Activated CD4-positive, alpha-beta memory T cell treated with anti-CD3 and anti-CD28 coated beads for 36 hours (primary cell): ENCODE measurements around the gene AS3MT. TPM values are rescaled to one million over a fixed set of nuclear protein-coding genes. Genes with fewer than 3 reads are reported as not detected.
A peak's percentile ranks its signal among the peaks of the same experiment; 100 is the strongest.

Source experiments
- CTCF ChIA-PET: fragments of 350-600 bp; sonication (Branson Sonifier 250); formaldehyde crosslinking; loops from one replicate; lab custom pipeline; 2021; ENCODE audit warnings: antibody characterized with exemption, inconsistent platforms; lab: Charles Lee
- POLR2A ChIA-PET: fragments of 350-600 bp; sonication (Branson Sonifier 250); formaldehyde crosslinking; loops from one replicate; lab custom pipeline; 2021; ENCODE audit warnings: antibody characterized with exemption; lab: Charles Lee
- DNase-seq: peaks from one replicate; pipeline ENCODE4 v3.0.0-alpha.2; 2020
- H3K27ac Mint-ChIP-seq: one replicate; pipeline ENCODE4 v1.8.0; 2021; ENCODE audit warnings: mixed read lengths
- H3K27me3 Mint-ChIP-seq: one replicate; pipeline ENCODE4 v1.8.0; 2021; ENCODE audit warnings: mixed read lengths
- H3K36me3 Mint-ChIP-seq: one replicate; pipeline ENCODE4 v1.8.0; 2021; ENCODE audit warnings: mixed read lengths
- H3K4me1 Mint-ChIP-seq: one replicate; pipeline ENCODE4 v1.8.0; 2021; ENCODE audit warnings: low read depth, mixed read lengths
- H3K4me3 Mint-ChIP-seq: one replicate; pipeline ENCODE4 v1.8.0; 2021; ENCODE audit warnings: mild to moderate bottlenecking, mixed read lengths
- H3K9me3 Mint-ChIP-seq: one replicate; pipeline ENCODE4 v1.8.0; 2021; ENCODE audit warnings: mixed read lengths
- intact Hi-C: fragments of 100-400 bp; cut with micrococcal nuclease; formaldehyde crosslinking; loops from one replicate; pipeline ENCODE4 v1.15.1; 2023
- total RNA-seq, 2 experiments: library from RNA; stranded (reverse); gene quantifications; one replicate each; pipeline ENCODE4 v1.2.3, GENCODE V29; 2021

Gene AS3MT
- total RNA-seq, 2 experiments from 2014 or later: 0.59 to 0.85 TPM

DNA sequence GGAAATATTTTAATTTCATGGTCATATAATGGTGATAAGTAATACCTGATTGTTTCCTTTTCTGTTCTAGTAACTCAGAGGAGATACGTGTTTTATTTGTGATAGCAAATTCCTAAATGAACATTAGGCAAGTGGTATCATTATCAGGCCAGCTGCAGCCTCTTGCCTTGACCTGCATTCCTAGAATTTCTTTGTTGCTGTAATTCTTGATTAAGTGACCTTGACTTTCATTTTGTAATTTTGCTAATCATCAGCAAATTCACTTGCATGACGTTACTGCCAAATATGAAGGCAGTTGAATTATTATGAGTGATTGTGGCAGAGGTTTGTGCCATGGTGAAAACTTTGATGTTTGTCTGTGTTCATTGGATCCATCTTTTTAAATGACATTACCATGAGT, 5.6 kb upstream of the AS3MT start:
- intact Hi-C loops: no loop called here
- Mint-ChIP-seq H3K27me3 (peaks cover under 1% of the 10 kb centered on the region), H3K36me3 (peaks cover 13% of the 10 kb centered on the region), H3K4me1 (no peaks in the 10 kb centered on the region), H3K9me3 (no peaks in the 10 kb centered on the region), H3K27ac (no peak overlapping the region), H3K4me3 (no peak overlapping the region)
- DNase-seq: no peak
- ChIA-PET POLR2A (no interaction called here), CTCF (interaction anchor here (1.0 to 1.4 kb wide), 3 partner anchors 11 to 110 kb away, joined by 3 read pairs; no protein-coding TSS in a partner anchor)

DNA sequence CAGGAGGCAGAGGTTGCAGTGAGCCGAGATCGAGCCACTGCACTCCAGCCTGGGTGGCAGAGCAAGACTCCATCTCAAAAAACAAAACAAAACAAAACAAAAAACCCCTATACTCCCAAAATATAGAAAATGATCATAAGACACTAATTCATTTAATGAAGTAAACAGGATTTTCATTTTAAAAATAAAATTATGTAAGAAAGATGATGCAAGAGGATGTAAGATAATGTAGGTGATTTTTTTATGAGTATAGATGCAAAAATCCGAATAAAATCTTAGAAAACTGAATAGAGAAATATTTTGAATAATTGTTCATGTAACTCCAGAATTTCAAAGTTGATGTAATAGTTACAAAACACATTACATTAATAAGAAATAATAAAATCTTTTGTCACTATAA, 3.6 kb upstream of the AS3MT start:
- Mint-ChIP-seq H3K36me3 (peaks cover 9% of the 10 kb centered on the region), H3K27ac (no peak overlapping the region), H3K9me3 (no peaks in the 10 kb centered on the region), H3K4me3 (no peak overlapping the region), H3K27me3 (peaks cover 15% of the 10 kb centered on the region), H3K4me1 (peaks cover 5% of the 10 kb centered on the region)
- ChIA-PET CTCF (no interaction called here), POLR2A (no interaction called here)
- DNase-seq: no peak
- intact Hi-C loops: no loop called here

DNA sequence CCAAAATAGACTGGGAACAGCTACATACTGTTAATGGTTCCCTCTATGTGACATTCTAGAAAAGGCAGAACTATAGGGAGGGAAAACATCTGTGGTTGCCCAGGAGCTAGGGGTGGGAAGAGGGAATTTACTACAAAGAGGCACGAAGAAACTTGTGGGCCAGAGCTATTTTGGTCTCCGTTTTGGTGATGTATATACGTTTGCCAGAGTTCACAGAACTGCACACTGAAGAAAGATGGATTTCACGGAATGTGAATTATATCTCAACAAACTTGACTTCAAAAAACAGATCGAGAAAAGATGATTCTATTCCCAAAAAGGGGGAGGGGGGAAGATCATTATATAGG, 386 bp upstream of the AS3MT start:
- peaks cover 17% of the 10 kb centered on the region for H3K27me3 Mint-ChIP-seq
- no peak overlapping the region for H3K27ac Mint-ChIP-seq
- intact Hi-C loops: no loop called here
- DNase-seq: no peak
- peaks cover 5% of the 10 kb centered on the region for H3K4me1 Mint-ChIP-seq
- peak overlapping the region; percentile 60 for H3K4me3 Mint-ChIP-seq
- ChIA-PET POLR2A (no interaction called here), CTCF (no interaction called here)
- peaks cover 1% of the 10 kb centered on the region for H3K36me3 Mint-ChIP-seq
- H3K9me3 Mint-ChIP-seq: no peaks in the 10 kb centered on the region

DNA sequence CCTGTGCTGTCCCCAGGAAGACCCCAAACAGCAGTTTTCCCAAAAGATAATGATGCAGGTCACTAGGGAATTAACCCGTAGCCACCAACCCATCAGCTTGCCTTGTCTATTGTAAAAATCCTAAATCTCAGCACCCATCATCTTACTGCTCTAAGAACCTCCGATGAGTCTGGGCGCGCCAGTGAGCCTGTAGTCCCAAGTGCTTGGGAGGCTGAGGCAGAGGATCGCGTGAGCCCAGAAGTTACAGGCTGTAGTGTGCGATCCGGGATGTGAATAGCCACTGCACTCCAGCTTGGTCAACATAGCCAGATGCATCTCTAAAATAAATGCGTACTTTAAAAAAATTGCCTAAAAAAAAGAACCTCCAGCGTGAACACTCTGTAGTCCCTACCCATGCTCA, 951 bp downstream of the AS3MT start:
- no peaks in the 10 kb centered on the region for H3K9me3 Mint-ChIP-seq
- POLR2A ChIA-PET: no interaction called here

DNA sequence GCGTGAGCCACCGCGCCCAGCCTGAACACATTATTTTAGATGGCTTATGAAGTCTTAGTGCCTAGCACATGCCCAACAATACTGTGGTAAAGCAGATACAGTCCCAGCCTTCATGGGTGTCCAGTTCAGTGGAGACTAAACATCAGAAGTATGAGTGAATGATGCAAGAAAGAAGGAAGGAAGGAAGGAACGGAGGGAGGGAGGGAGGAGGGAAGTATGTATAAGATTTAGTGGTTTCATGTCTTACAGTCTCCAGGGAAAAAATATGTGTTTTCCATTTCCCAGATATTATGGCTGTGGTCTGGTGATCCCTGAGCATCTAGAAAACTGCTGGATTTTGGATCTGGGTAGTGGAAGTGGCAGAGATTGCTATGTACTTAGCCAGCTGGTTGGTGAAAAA, 2.9 kb downstream of the AS3MT start:
- Mint-ChIP-seq H3K9me3 (no peaks in the 10 kb centered on the region), H3K4me1 (peaks cover 5% of the 10 kb centered on the region), H3K36me3 (no peaks in the 10 kb centered on the region), H3K27ac (no peak overlapping the region), H3K27me3 (peaks cover 17% of the 10 kb centered on the region), H3K4me3 (no peak overlapping the region)
- intact Hi-C loops: no loop called here
- DNase-seq: no peak
- POLR2A ChIA-PET: no interaction called here
- CTCF ChIA-PET: no interaction called here

More for the DNA sequence above, 951 bp downstream of the AS3MT start:
- Mint-ChIP-seq H3K4me3 (peak overlapping the region; percentile 49), H3K27me3 (peaks cover 17% of the 10 kb centered on the region), H3K4me1 (peaks cover 5% of the 10 kb centered on the region), H3K27ac (no peak overlapping the region), H3K36me3 (no peaks in the 10 kb centered on the region)
- CTCF ChIA-PET: no interaction called here
- DNase-seq: no peak
- intact Hi-C loops: no loop called here

DNA sequence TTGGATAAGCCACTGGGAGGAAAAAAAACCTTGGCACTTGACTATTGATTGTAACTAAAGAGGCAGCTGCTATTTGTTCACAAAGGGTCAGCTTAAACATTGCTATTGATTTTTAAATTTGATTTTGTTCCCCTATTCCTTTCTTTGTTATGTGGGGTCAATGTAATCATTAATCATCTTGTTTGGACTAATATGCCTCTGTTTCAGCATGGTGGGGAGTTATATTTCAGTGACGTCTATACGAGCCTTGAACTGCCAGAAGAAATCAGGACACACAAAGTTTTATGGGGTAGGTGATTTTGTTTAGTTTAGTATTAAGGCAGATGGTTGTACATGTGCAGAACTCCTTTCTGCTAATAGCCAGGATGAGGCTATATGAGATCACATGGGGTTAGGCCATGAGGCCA, 7.5 kb downstream of the AS3MT start:
- intact Hi-C loops: no loop called here
- no peak overlapping the region for H3K4me3 Mint-ChIP-seq
- H3K9me3 Mint-ChIP-seq: no peaks in the 10 kb centered on the region
- H3K36me3 Mint-ChIP-seq: no peaks in the 10 kb centered on the region
- H3K4me1 Mint-ChIP-seq: no peaks in the 10 kb centered on the region
- no peaks in the 10 kb centered on the region for H3K27me3 Mint-ChIP-seq
- H3K27ac Mint-ChIP-seq: no peak overlapping the region
- ChIA-PET CTCF (interaction anchor here (0.6 to 1.2 kb wide), 2 partner anchors 13 to 84 kb away, joined by 3 read pairs; no protein-coding TSS in a partner anchor), POLR2A (no interaction called here)
- DNase-seq: no peak

DNA sequence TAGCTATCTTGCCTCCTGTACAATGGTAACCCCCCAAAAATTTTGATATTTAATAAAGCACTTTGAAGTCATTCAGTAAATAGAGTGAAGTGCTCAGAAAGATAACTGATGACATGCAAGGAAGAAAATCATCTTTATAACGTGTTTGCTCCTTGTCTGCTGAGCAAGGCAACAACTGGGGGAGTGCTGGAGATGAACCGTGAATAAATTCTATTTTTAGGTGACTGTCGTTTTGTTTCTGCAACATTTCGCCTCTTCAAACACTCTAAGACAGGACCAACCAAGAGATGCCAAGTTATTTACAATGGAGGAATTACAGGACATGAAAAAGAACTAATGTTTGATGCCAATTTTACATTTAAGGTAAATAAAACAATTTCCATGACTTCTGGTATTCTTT, 9.4 kb downstream of the AS3MT start:
- no peaks in the 10 kb centered on the region for H3K4me1 Mint-ChIP-seq
- no peak overlapping the region for H3K4me3 Mint-ChIP-seq
- no peak for DNase-seq
- ChIA-PET POLR2A (no interaction called here), CTCF (interaction anchor here (0.6 kb wide), 1 partner anchor 24 kb away, joined by 3 read pairs; no protein-coding TSS in a partner anchor)
- intact Hi-C loops: no loop called here
- no peaks in the 10 kb centered on the region for H3K36me3 Mint-ChIP-seq
- no peaks in the 10 kb centered on the region for H3K9me3 Mint-ChIP-seq
- H3K27me3 Mint-ChIP-seq: no peaks in the 10 kb centered on the region
- no peak overlapping the region for H3K27ac Mint-ChIP-seq

DNA sequence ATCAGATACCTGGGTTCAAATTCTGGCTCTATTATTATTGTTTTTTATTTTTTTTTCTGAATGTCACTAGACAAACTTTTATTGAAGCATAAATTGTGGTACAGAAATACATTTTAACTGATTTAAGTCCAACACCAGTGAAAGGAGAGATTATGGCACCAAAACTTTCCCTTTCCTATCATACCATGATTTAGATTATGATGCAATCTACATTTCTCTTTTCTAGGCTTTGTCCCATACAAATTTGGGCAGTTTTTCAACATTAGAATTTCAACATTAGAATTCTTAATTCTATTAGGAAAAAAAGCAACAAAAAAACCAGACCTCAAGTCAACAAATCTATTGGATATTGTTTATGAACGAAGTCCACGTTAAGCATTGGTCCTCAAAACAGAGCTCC, 11.0 kb downstream of the AS3MT start:
- ChIA-PET CTCF (no interaction called here), POLR2A (no interaction called here)
- intact Hi-C loops: no loop called here
- Mint-ChIP-seq H3K36me3 (no peaks in the 10 kb centered on the region), H3K27me3 (no peaks in the 10 kb centered on the region), H3K27ac (no peak overlapping the region), H3K9me3 (no peaks in the 10 kb centered on the region), H3K4me1 (no peaks in the 10 kb centered on the region), H3K4me3 (no peak overlapping the region)
- DNase-seq: no peak

DNA sequence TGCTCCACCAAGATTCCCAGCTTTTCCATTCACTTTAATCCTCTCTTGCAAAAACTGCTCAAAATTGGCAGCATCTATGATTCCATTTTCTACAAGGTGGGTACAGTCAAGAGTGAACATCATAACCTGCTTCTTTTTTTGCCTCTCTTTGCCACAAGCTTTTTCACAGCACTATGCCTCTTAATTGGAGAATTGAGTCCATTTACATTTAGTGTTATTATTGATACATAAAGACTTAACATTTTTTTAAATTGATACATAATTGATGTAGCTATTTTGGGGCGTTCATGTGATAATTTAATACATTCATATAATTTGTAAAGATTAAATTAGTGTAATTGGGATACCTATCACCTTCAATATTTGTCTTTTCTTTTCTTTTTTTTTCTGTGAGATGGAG, 18.8 kb downstream of the AS3MT start:
- Mint-ChIP-seq H3K4me1 (no peaks in the 10 kb centered on the region), H3K36me3 (no peaks in the 10 kb centered on the region), H3K4me3 (no peak overlapping the region), H3K27me3 (no peaks in the 10 kb centered on the region), H3K27ac (no peak overlapping the region), H3K9me3 (no peaks in the 10 kb centered on the region)
- DNase-seq: no peak
- intact Hi-C loops: no loop called here
- POLR2A ChIA-PET: no interaction called here
- CTCF ChIA-PET: interaction anchor here (2.0 kb wide), 1 partner anchor 14 kb away, joined by 7 read pairs; no protein-coding TSS in a partner anchor

DNA sequence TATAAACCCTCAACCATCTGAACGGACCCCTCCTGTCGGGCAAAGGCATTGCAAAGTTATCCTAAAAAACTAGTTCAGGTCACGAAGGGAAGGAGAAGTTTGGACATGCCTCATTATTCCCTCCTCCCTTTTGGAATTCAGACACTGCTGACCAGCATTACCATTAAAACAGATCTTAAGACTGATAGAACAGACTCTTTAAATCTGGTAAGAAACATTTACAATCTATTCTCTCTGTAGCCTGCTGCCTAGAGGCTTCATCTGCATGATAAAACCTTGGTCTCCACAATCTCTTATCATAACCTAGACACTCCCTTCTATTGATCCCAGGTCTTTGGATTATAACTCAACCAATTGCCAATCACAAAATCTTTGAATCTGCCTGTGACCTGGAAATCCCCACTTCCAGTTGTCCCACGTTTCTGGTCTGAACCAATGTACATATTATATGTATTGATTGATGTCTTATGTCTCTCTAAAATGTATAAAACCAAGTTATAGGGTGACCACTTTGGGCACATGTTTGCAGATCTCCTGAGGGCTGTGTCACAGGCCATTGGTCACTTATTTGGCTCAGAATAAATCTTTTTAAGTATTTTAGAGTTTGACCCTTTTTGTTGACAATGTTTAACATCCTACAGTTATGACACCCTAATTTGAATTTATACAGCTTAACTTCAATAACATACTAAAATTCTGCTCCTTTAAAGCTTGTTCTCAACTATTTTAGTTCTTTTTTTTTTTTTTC, 25.4 kb downstream of the AS3MT start:
- Mint-ChIP-seq H3K4me3 (no peak overlapping the region), H3K27ac (no peak overlapping the region), H3K36me3 (peaks cover 3% of the 10 kb centered on the region), H3K27me3 (no peaks in the 10 kb centered on the region), H3K4me1 (no peaks in the 10 kb centered on the region), H3K9me3 (no peaks in the 10 kb centered on the region)
- CTCF ChIA-PET: no interaction called here
- intact Hi-C loops: no loop called here
- no peak for DNase-seq
- POLR2A ChIA-PET: no interaction called here

DNA sequence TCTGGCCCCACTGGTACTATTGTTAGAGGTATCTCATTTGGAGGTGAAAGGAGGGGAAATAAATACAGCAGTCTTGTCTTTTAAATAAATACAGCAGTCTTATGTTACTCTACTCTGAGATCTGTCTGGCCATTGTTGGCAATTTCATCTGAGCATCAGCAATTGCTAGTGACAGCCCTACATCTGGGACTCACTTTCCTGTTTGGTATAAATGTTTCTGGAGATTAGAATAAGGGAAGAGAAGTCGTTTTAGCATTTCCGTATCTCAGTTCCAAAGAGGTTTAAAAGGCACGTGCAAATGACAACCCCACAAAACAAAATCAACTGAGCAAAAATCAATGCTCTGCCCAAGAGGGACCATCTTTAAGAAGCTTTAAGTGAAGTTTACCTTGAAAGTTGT, 30.7 kb downstream of the AS3MT start:
- Mint-ChIP-seq H3K27ac (no peak overlapping the region), H3K9me3 (no peaks in the 10 kb centered on the region), H3K4me3 (no peak overlapping the region), H3K36me3 (no peaks in the 10 kb centered on the region), H3K4me1 (no peaks in the 10 kb centered on the region), H3K27me3 (no peaks in the 10 kb centered on the region)
- ChIA-PET CTCF (interaction anchor here (4.5 kb wide), 1 partner anchor 67 kb away, joined by 59 read pairs; the partner anchor contains the start of gene CYP17A1), POLR2A (no interaction called here)
- intact Hi-C loops: no loop called here
- DNase-seq: no peak

DNA sequence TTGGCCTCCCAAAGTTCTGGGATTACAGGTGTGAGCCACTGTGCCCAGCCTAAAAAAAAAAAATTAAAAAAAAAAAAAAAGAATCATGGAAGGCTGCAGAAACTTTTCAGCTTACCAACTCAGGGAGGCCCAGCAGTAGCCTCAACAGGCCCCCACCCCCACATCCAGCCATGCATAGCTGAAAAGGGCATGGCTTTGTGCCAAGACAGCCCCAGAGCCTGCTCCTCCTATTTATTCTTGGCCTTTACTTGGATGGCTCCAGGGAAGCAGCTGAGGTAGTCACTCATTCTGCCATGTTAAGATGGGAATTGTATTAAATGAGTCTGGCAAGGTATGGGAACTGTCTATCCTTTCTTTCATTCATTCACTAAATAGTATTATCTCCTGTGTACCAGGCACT, 35.1 kb downstream of the AS3MT start:
- no peak for DNase-seq
- H3K27ac Mint-ChIP-seq: no peak overlapping the region
- CTCF ChIA-PET: interaction anchor here (1.2 to 4.5 kb wide), 3 partner anchors 13 to 340 kb away, joined by 7 to 59 read pairs (median 21); partner anchors contain the start of genes CNNM2 and CYP17A1
- no peaks in the 10 kb centered on the region for H3K4me1 Mint-ChIP-seq
- no peak overlapping the region for H3K4me3 Mint-ChIP-seq
- POLR2A ChIA-PET: no interaction called here
- no peaks in the 10 kb centered on the region for H3K36me3 Mint-ChIP-seq
- no peaks in the 10 kb centered on the region for H3K27me3 Mint-ChIP-seq
- intact Hi-C loops: no loop called here
- no peaks in the 10 kb centered on the region for H3K9me3 Mint-ChIP-seq

DNA sequence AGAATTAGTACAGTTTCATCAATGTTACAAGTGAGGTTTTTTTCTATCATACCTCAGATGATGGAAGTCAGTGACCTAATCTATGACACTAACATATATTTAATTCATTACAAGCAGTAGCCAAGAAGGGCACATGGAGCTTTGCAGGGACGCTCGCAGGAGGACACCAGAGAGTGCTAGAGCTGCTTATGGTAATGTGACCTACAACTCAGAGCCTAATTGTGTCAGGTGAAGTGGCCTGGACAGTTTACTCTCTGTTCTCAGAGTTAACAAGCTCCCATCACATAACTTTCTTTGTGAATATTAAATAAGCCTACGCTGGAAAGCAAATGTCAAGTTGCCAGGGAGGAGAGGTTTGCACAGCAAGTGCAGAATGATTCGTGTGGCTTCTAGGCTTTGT, 37.2 kb downstream of the AS3MT start:
- H3K36me3 Mint-ChIP-seq: no peaks in the 10 kb centered on the region
- no peaks in the 10 kb centered on the region for H3K27me3 Mint-ChIP-seq
- no peaks in the 10 kb centered on the region for H3K9me3 Mint-ChIP-seq
- no peak for DNase-seq
- ChIA-PET CTCF (interaction anchor here (1.6 kb wide), 1 partner anchor 11 kb away, joined by 5 read pairs; the partner anchor contains the start of gene CNNM2), POLR2A (no interaction called here)
- H3K4me3 Mint-ChIP-seq: no peak overlapping the region
- no peak overlapping the region for H3K27ac Mint-ChIP-seq
- H3K4me1 Mint-ChIP-seq: no peaks in the 10 kb centered on the region
- intact Hi-C loops: no loop called here
